GM23248 (cell line): ENCODE measurements around the gene EGFL7. TPM values are rescaled to one million over a fixed set of nuclear protein-coding genes. Genes with fewer than 3 reads are reported as not detected.
"Not testable (repeated sequence)": the region's sequence is repeated elsewhere in the genome, so short reads cannot be mapped to it uniquely, and the experiment has no call there.

Experiments used
- DNase-seq: peaks from one replicate; pipeline ENCODE4 v3.0.0-alpha.2; 2015
- H2AFZ ChIP-seq: fragments of 200-600 bp; sonication (generic); 2 replicates; pipeline ENCODE4 v1.6.1; 2016; ENCODE audit warnings: antibody characterized with exemption
- H3F3A ChIP-seq: fragments of 200-600 bp; sonication (generic); 2 replicates; pipeline ENCODE4 v1.6.1; 2016; ENCODE audit warnings: mild to moderate bottlenecking, antibody characterized with exemption, mixed run types; ENCODE audit not compliant: insufficient read depth
- H3K27ac ChIP-seq: fragments of 200-600 bp; sonication (generic); 2 replicates; pipeline ENCODE4 v1.5.1; 2016; ENCODE audit warnings: mild to moderate bottlenecking
- H3K27me3 ChIP-seq: fragments of 200-600 bp; sonication (generic); replicated peaks from 2 replicates; pipeline ENCODE4 v1.6.1; 2016; ENCODE audit warnings: mild to moderate bottlenecking; ENCODE audit not compliant: insufficient read depth
- H3K36me3 ChIP-seq: fragments of 200-600 bp; sonication (generic); 2 replicates; pipeline ENCODE4 v1.6.1; 2016; ENCODE audit warnings: low read depth, mild to moderate bottlenecking
- H3K4me1 ChIP-seq: fragments of 200-600 bp; sonication (generic); 2 replicates; pipeline ENCODE4 v1.6.1; 2016; ENCODE audit warnings: mild to moderate bottlenecking; ENCODE audit not compliant: insufficient read depth
- H3K4me2 ChIP-seq: fragments of 200-600 bp; sonication (generic); one replicate; pipeline ENCODE4 v1.6.1; 2016; ENCODE audit warnings: mild to moderate bottlenecking; ENCODE audit not compliant: unreplicated experiment
- H3K4me3 ChIP-seq: fragments of 200-600 bp; sonication (generic); 2 replicates; pipeline ENCODE4 v1.5.1; 2016; ENCODE audit warnings: mild to moderate bottlenecking
- H3K79me2 ChIP-seq: fragments of 200-600 bp; sonication (generic); 2 replicates; pipeline ENCODE4 v1.6.1; 2016; ENCODE audit warnings: mild to moderate bottlenecking; ENCODE audit not compliant: insufficient read depth
- H3K9ac ChIP-seq: fragments of 200-600 bp; sonication (generic); 2 replicates; pipeline ENCODE4 v1.6.1; 2016; ENCODE audit warnings: mild to moderate bottlenecking
- H3K9me2 ChIP-seq: fragments of 200-600 bp; sonication (generic); 2 replicates; pipeline ENCODE4 v1.6.1; 2016; ENCODE audit warnings: mixed run types, mild to moderate bottlenecking, moderate library complexity; ENCODE audit not compliant: insufficient read depth
- H3K9me3 ChIP-seq: fragments of 200-600 bp; sonication (generic); one replicate; pipeline ENCODE4 v1.6.1; 2017; ENCODE audit warnings: low read depth
- H4K20me1 ChIP-seq: fragments of 200-600 bp; sonication (generic); 2 replicates; pipeline ENCODE4 v1.6.0; 2016; ENCODE audit not compliant: insufficient read depth
- EZH2 ChIP-seq: fragments of 200-600 bp; sonication (generic); IDR thresholded peaks from 2 replicates; pipeline ENCODE4 v1.6.1; 2018; ENCODE audit warnings: antibody characterized with exemption, mild to moderate bottlenecking; ENCODE audit not compliant: insufficient read depth, poor library complexity, severe bottlenecking
- EZH2phosphoT487 ChIP-seq: fragments of 200-600 bp; sonication (generic); IDR thresholded peaks from 2 replicates; pipeline ENCODE4 v1.6.1; 2018; ENCODE audit warnings: antibody characterized with exemption, moderate library complexity, mild to moderate bottlenecking, low read depth; ENCODE audit not compliant: insufficient read depth
- WGBS, 2 experiments: methylation state at CpG; one replicate each; pipeline ENCODE4 v1.1.6; 2015 to 2017; ENCODE audit warnings: low lambda C conversion rate in 2 of 2, low coverage in 1 of 2; ENCODE audit errors: missing lambda C conversion rate in 2 of 2; 5-methylcytosine and 5-hydroxymethylcytosine counted together
- in situ Hi-C: fragments of 300-500 bp; cut with MboI; formaldehyde crosslinking; loops from 2 replicates; pipeline ENCODE4 v1.15.0; 2020
- polyA plus RNA-seq: library from polyadenylated mRNA; unstranded; fragments of >200 nt; fragmentation: Nextera tagmentation; extraction: Ambion mirVana; gene quantifications from 2 replicates; pipeline ENCODE4 v1.2.1, GENCODE V29; 2016
- total RNA-seq: library from RNA; depleted of rRNA; stranded (reverse); fragments of >200 nt; shearing (Covaris generic); gene quantifications from 2 replicates; pipeline ENCODE4 v1.2.3, GENCODE V29; 2014

Gene EGFL7
- total and polyA plus RNA-seq, 2 experiments from 2014 or later = 13.7 to 15.3 TPM

- no peak overlapping the region for H2AFZ ChIP-seq
- no peaks in the 10 kb centered on the region for H3K9me2 ChIP-seq
- 81% methylated on average over 22 of the region's 22 CpGs for WGBS, 2 experiments
These were observed 45.3 kb downstream of the EGFL7 start for GRCh38 chr9:136707849-136708517.

GRCh38 chr9:136709454-136710109 is 46.9 kb downstream of the EGFL7 start:
- peak; percentile 0 for DNase-seq
- Histone ChIP-seq H3K79me2 (no peaks in the 10 kb centered on the region), H3K4me2 (no peak overlapping the region), H3K4me1 (peaks cover 7% of the 10 kb centered on the region; the same call in 1 of the 2 replicates), H3F3A (0 out of 2 replicates have a peak, but pooled peaks cover 14% of the 10 kb centered on the region), H3K9me3 (no peaks in the 10 kb centered on the region), H3K27me3 (peaks cover 11% of the 10 kb centered on the region; the same call in 1 of the 2 replicates), H3K9me2 (no peaks in the 10 kb centered on the region), H4K20me1 (no peaks in the 10 kb centered on the region), H3K9ac (no peak overlapping the region), H3K36me3 (no peaks in the 10 kb centered on the region), H2AFZ (no peak overlapping the region), H3K27ac (no peak overlapping the region), H3K4me3 (no peak overlapping the region)
- TF ChIP-seq EZH2phosphoT487 (no peak), EZH2 (no peak)
- 85 to 87% methylated on average over 24 of the region's 24 CpGs for WGBS, 2 experiments
- in situ Hi-C loops = no loop called here

More at GRCh38 chr9:136707849-136708517, 45.3 kb downstream of the EGFL7 start:
- Histone ChIP-seq H3K9me3 (no peaks in the 10 kb centered on the region), H3K79me2 (no peaks in the 10 kb centered on the region), H4K20me1 (no peaks in the 10 kb centered on the region), H3K27me3 (peaks cover 11% of the 10 kb centered on the region; the same call in 1 of the 2 replicates), H3K36me3 (no peaks in the 10 kb centered on the region), H3F3A (0 out of 2 replicates have a peak, but pooled peaks cover 14% of the 10 kb centered on the region), H3K4me2 (no peak overlapping the region), H3K4me3 (no peak overlapping the region), H3K27ac (no peak overlapping the region), H3K9ac (no peak overlapping the region), H3K4me1 (peaks cover 7% of the 10 kb centered on the region; the same call in 1 of the 2 replicates)
- in situ Hi-C loops = no loop called here
- no peak for DNase-seq
- TF ChIP-seq EZH2phosphoT487 (no peak), EZH2 (no peak)

- Histone ChIP-seq H2AFZ (no peak overlapping the region), H3K9me2 (no peaks in the 10 kb centered on the region), H3K27ac (no peak overlapping the region), H3K4me2 (no peak overlapping the region), H3K9me3 (no peaks in the 10 kb centered on the region), H3K4me3 (no peak overlapping the region), H3K9ac (no peak overlapping the region), H3F3A (0 out of 2 replicates have a peak, but pooled peaks cover 14% of the 10 kb centered on the region), H3K79me2 (no peaks in the 10 kb centered on the region), H3K36me3 (no peaks in the 10 kb centered on the region), H3K27me3 (peaks cover 7% of the 10 kb centered on the region; the same call in 1 of the 2 replicates), H3K4me1 (peaks cover 7% of the 10 kb centered on the region; the same call in 1 of the 2 replicates), H4K20me1 (no peaks in the 10 kb centered on the region)
- in situ Hi-C loops = no loop called here
- TF ChIP-seq EZH2phosphoT487 (no peak), EZH2 (no peak)
- peak; percentile 66 for DNase-seq
- WGBS, 2 experiments = 26 to 32% methylated on average over 7 of the region's 7 CpGs
These were observed 47.8 kb downstream of the EGFL7 start for GRCh38 chr9:136710543-136710942.

DNA sequence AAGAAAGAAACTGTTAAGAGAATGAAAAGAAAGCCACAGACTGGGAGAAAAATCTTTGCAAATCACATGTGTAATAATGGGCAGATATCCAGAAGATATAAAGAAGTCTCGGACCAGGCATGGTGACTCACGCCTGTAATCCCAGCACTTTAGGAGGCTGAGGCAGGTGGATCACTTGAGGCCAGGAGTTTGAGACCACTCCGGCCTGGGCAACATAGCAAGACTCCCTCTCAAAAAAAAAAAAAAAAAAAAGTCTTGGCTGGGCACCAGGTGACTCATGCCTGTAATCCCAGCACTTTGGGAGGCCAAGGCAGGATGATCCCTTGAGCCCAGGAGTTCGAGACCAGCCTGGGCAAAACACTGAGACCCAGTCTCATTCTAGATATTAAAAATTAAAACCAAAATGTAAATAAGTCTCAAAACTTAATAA is 48.5 kb downstream of the EGFL7 start:
- H3K9me3 ChIP-seq, H3K27me3 ChIP-seq, H3K79me2 ChIP-seq, H3K27ac ChIP-seq, H3K9me2 ChIP-seq, H3K4me3 ChIP-seq, H3K4me2 ChIP-seq, H3K9ac ChIP-seq, H2AFZ ChIP-seq, H3K36me3 ChIP-seq, in situ Hi-C loops, H4K20me1 ChIP-seq, H3K4me1 ChIP-seq: not testable (repeated sequence)
- WGBS, 2 experiments = 7 to 12% methylated on average over 4 of the region's 4 CpGs
- 0 out of 2 replicates have a peak, but pooled peaks cover 14% of the 10 kb centered on the region for H3F3A ChIP-seq
- peak; percentile 76 for DNase-seq
